HL-60 (cell line): ENCODE data around the gene CCDC194.
A peak's percentile ranks its signal among the peaks of the same experiment; 100 is the strongest.

Experiments used
- CTCF ChIP-seq: IDR thresholded peaks from one replicate; pipeline ENCODE4 v1.5.1; 2011; ENCODE audit warnings: low read length, control low read depth, inconsistent platforms; ENCODE audit not compliant: insufficient read depth
- POLR2AphosphoS5 ChIP-seq: IDR thresholded peaks from 2 replicates; pipeline ENCODE4 v1.6.1; 2012; ENCODE audit warnings: low read depth
- REST ChIP-seq: IDR thresholded peaks from 2 replicates; pipeline ENCODE4 v1.6.1; 2012; ENCODE audit warnings: low read depth; ENCODE audit not compliant: insufficient replicate concordance

- peak; percentile 88 for TF ChIP-seq CTCF
- no peak for TF ChIP-seq POLR2AphosphoS5
- TF ChIP-seq REST = no peak
These were observed 8.0 kb downstream of the CCDC194 start for GRCh38 chr19:17385878-17386611.
